ENCODE results near the gene NUCKS1.

The NUCKS1 gene

DNA sequence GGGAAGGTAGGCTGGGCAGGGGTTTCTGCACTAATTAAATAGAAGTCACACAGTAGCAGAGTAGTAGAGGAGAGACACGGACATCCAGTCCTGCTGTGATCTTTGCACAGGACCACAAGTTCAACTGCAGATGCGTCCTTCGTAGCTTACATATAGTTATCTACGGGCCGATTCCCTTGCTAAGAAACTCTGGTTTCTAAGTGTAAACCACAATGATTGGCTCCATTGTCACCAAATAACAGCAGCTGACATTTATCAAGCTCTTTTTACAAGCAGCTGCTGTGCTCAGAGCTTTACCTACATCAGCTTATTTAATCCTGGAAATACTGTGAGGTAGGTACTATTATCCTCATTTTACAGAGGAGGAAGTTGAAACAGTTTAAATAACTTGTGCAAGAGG lies 72.8 kb downstream of the NUCKS1 start:
- H3K9ac ChIP-seq (ENCODE audit: low read length) = no peak overlapping the region

DNA sequence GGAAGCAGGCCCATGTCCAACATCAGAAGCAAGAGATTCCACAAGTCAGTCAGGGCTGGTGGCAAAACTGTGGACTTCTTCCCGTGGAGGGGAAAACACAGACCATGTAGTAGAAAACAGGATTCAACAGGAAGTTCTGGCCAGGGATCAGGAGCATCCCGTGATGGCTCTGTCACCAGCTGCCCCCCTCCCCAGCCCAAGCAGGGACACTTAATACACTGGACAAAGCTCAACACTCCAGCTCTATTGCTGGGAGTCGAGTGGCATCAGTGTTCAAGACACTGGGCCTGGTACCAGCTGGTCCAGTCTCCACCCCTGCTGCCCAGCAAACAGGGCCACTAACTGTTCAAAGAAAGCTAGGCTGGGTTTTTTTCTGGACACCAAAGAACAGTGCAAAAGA lies 73.4 kb downstream of the NUCKS1 start:
- H3K9ac ChIP-seq (ENCODE audit: low read length) = no peak overlapping the region
- H3K4me3 ChIP-seq (ENCODE audit: insufficient read depth, low read length, poor library complexity, severe bottlenecking) = no peak overlapping the region
- no peak overlapping the region for H3K27ac ChIP-seq (ENCODE audit: low read depth, low read length)

More for the DNA sequence above, 72.8 kb downstream of the NUCKS1 start:
- no peak overlapping the region for H2AFZ ChIP-seq (ENCODE audit: low read depth, low read length, severe bottlenecking)
- no peaks in the 10 kb centered on the region for H3K36me3 ChIP-seq (ENCODE audit: low read length)
- H4K20me1 ChIP-seq (ENCODE audit: low read depth, low read length) = no peaks in the 10 kb centered on the region
- peak overlapping the region; percentile 18 for H3K4me2 ChIP-seq (ENCODE audit: low read depth, low read length, poor library complexity, severe bottlenecking)
- H3K9me3 ChIP-seq (ENCODE audit: insufficient read depth, low read length) = no peaks in the 10 kb centered on the region
- no peak overlapping the region for H3K4me3 ChIP-seq (ENCODE audit: insufficient read depth, low read length, poor library complexity, severe bottlenecking)
- H3K27ac ChIP-seq (ENCODE audit: low read depth, low read length) = peak overlapping the region; percentile 27; the same call in 1 of the 2 replicates
- TF ChIP-seq, protein P1, sequence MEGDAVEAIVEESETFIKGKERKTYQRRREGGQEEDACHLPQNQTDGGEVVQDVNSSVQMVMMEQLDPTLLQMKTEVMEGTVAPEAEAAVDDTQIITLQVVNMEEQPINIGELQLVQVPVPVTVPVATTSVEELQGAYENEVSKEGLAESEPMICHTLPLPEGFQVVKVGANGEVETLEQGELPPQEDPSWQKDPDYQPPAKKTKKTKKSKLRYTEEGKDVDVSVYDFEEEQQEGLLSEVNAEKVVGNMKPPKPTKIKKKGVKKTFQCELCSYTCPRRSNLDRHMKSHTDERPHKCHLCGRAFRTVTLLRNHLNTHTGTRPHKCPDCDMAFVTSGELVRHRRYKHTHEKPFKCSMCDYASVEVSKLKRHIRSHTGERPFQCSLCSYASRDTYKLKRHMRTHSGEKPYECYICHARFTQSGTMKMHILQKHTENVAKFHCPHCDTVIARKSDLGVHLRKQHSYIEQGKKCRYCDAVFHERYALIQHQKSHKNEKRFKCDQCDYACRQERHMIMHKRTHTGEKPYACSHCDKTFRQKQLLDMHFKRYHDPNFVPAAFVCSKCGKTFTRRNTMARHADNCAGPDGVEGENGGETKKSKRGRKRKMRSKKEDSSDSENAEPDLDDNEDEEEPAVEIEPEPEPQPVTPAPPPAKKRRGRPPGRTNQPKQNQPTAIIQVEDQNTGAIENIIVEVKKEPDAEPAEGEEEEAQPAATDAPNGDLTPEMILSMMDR (IDR thresholded peaks at IDR 0.05; ENCODE audit: insufficient read depth, low read length, poor library complexity, severe bottlenecking) = no peak
- no peak for TF ChIP-seq EZH2phosphoT487 (conservative IDR thresholded peaks at IDR 0.05; ENCODE audit: low read length)
- H3K79me2 ChIP-seq (ENCODE audit: insufficient read depth, low read length) = peaks cover 33% of the 10 kb centered on the region
- H3K9me2 ChIP-seq (replicated peaks; ENCODE audit: insufficient read depth, low read length) = no peaks in the 10 kb centered on the region
- peaks cover 14% of the 10 kb centered on the region for H3F3A ChIP-seq (ENCODE audit: insufficient read depth)
- no peaks in the 10 kb centered on the region for H3K27me3 ChIP-seq (ENCODE audit: low read length)

DNA sequence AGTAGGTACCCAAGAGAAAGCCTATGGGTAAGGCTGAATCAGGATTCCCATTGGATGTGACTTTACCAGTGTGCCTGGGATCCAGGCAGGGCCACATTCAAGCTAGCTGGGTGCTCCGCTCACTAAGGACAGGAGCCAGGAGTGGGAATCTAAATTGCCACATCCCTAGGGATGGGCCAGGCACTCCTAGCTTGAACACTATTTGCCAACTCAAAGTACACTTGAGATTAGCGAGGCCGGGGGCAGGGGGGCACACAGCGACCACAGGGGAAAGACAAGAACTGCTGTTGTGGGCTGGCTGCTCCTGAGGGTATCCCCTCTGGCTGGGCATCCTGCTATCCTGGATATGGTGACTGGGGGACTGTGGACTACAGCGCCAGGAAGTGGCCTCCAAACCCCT lies 74.0 kb downstream of the NUCKS1 start:
- TF ChIP-seq, protein P1 (IDR thresholded peaks at IDR 0.05; ENCODE audit: insufficient read depth, low read length, poor library complexity, severe bottlenecking) = no peak
- TF ChIP-seq EZH2phosphoT487 (conservative IDR thresholded peaks at IDR 0.05; ENCODE audit: low read length) = no peak
- no peaks in the 10 kb centered on the region for H4K20me1 ChIP-seq (ENCODE audit: low read depth, low read length)
- H3K27me3 ChIP-seq (ENCODE audit: low read length) = no peaks in the 10 kb centered on the region

More for the DNA sequence above, 73.4 kb downstream of the NUCKS1 start:
- Histone ChIP-seq H3K36me3 (ENCODE audit: low read length) (no peaks in the 10 kb centered on the region), H3F3A (ENCODE audit: insufficient read depth) (peaks cover 20% of the 10 kb centered on the region), H3K9me3 (ENCODE audit: insufficient read depth, low read length) (no peaks in the 10 kb centered on the region), H4K20me1 (ENCODE audit: low read depth, low read length) (no peaks in the 10 kb centered on the region), H3K27me3 (ENCODE audit: low read length) (no peaks in the 10 kb centered on the region), H3K79me2 (ENCODE audit: insufficient read depth, low read length) (peaks cover 33% of the 10 kb centered on the region), H3K9me2 (replicated peaks; ENCODE audit: insufficient read depth, low read length) (no peaks in the 10 kb centered on the region), H3K4me2 (ENCODE audit: low read depth, low read length, poor library complexity, severe bottlenecking) (no peak overlapping the region), H2AFZ (ENCODE audit: low read depth, low read length, severe bottlenecking) (no peak overlapping the region)
- no peak for TF ChIP-seq EZH2phosphoT487 (conservative IDR thresholded peaks at IDR 0.05; ENCODE audit: low read length)
- TF ChIP-seq, protein P1 (IDR thresholded peaks at IDR 0.05; ENCODE audit: insufficient read depth, low read length, poor library complexity, severe bottlenecking) = no peak

More for the DNA sequence above, 74.0 kb downstream of the NUCKS1 start:
- peaks cover 26% of the 10 kb centered on the region for H3F3A ChIP-seq (ENCODE audit: insufficient read depth)
- no peaks in the 10 kb centered on the region for H3K36me3 ChIP-seq (ENCODE audit: low read length)
- H3K9me2 ChIP-seq (replicated peaks; ENCODE audit: insufficient read depth, low read length) = no peaks in the 10 kb centered on the region
- H3K9me3 ChIP-seq (ENCODE audit: insufficient read depth, low read length) = no peaks in the 10 kb centered on the region
- H3K79me2 ChIP-seq (ENCODE audit: insufficient read depth, low read length) = peaks cover 34% of the 10 kb centered on the region
- no peak overlapping the region for H3K4me3 ChIP-seq (ENCODE audit: insufficient read depth, low read length, poor library complexity, severe bottlenecking)
- H3K4me2 ChIP-seq (ENCODE audit: low read depth, low read length, poor library complexity, severe bottlenecking) = no peak overlapping the region
- no peak overlapping the region for H3K27ac ChIP-seq (ENCODE audit: low read depth, low read length)
- no peak overlapping the region for H3K9ac ChIP-seq (ENCODE audit: low read length)
- H2AFZ ChIP-seq (ENCODE audit: low read depth, low read length, severe bottlenecking) = no peak overlapping the region
